ENCODE results near the gene RCOR3.
"Not testable (repeated sequence)": the region's sequence is repeated elsewhere in the genome, so short reads cannot be mapped to it uniquely, and the experiment has no call there.

Gene RCOR3

GRCh38 chr1:211258756-211259637 is at the start of gene RCOR3:
Gene RCOR3 (plus strand): TSS chr1:211259366. CDS start chr1:211259561, 195 bp downstream.
- peak; percentile 92 to 96 for DNase-seq

DNA sequence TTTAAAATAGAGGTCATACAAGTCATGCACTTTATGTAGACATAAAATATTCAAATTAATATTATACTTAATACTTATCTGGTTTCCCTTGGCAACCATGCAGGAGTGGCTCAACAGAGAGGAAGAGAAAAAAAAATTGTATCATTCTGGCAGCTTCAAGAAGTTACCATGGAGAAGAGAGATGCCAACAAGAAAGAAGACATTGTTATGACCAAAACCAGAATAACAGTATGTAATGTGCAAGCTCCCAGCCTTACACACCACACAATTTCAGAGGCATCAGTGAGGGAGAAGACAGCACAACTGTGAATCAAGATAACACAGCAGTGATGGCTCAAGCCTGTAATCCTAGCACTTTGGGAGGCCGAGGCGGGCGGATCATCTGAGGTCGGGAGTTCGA is 49.1 kb upstream of the RCOR3 start:
- DNase-seq = no peak

DNA sequence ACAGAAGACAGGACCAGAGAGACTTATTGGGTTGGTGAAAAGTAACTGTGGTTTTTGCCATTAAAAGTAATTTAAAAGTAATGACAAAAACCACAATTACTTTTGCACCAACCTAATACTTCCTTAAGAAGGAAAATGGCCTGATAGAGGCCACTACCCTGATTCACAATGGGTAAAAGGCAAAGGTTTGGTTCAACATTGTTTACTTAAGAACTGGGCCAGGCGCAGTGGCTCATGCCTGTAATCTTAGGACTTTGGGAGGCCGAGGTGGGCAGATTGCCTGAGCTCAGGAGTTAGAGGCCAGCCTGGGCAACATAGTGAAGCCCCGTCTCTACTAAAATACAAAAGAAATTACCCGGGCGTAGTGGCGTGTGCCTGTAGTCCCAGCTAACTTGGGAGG is 48.2 kb upstream of the RCOR3 start:
- DNase-seq = no peak

DNA sequence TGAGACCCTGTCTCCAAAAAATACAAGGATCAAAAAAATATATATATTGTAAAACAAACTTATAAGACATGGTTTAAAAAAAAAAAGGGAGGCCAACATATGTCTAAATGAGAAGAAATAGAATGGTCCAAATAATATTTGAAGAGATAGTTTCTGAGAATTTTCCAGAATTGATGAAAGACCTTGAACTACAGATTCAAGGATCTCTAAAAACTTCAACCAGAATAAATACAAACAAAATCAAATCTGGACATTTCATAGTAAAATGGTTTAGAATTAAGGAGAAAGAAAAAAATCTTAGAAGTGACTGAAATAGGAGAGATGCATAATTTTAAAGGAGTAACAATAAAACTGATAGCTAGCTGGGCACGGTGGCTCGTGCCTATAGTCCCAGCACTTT is 45.5 kb upstream of the RCOR3 start:
- DNase-seq = no peak

DNA sequence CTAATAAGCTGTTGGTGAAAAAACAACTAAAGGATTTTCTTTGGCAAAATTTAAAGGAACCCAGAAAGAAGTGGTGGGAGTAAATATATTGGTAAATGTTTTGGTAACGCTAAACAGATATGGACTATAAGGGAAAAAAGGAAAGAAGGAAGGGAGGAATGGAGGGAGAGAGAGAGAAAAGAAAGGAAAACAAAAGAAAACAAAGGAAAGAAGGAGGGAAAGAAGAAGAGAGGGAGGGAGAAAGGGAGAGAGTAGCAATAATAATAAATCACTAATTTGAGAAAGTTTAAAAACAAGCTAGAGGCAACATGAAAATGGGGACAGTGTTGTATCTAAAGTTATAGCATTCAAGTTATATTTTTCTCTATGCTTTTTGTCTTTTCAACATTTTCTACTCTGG is 43.6 kb upstream of the RCOR3 start:
- DNase-seq = no peak

DNA sequence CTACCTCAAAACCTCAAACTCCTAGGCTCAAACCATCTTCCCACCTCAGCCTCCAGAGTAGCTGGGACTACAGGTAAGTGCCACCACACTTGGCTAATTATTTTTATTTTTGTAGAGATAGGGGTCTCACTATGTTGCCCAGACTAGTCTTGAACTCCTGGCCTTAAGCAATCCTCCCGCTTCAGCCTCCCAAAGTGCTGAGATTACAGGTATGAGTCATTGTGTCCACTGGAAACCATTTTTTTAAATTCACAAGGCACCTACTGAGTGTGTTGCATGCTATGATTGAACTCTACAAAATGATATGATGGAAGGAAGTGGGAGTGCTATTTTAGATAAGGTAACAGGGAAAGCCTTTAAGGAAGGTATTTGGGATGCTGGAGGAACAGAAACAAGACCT is 41.8 kb upstream of the RCOR3 start:
- DNase-seq = no peak

GRCh38 chr1:211222469-211223234 is 36.5 kb upstream of the RCOR3 start:
- not testable (repeated sequence) for DNase-seq

DNA sequence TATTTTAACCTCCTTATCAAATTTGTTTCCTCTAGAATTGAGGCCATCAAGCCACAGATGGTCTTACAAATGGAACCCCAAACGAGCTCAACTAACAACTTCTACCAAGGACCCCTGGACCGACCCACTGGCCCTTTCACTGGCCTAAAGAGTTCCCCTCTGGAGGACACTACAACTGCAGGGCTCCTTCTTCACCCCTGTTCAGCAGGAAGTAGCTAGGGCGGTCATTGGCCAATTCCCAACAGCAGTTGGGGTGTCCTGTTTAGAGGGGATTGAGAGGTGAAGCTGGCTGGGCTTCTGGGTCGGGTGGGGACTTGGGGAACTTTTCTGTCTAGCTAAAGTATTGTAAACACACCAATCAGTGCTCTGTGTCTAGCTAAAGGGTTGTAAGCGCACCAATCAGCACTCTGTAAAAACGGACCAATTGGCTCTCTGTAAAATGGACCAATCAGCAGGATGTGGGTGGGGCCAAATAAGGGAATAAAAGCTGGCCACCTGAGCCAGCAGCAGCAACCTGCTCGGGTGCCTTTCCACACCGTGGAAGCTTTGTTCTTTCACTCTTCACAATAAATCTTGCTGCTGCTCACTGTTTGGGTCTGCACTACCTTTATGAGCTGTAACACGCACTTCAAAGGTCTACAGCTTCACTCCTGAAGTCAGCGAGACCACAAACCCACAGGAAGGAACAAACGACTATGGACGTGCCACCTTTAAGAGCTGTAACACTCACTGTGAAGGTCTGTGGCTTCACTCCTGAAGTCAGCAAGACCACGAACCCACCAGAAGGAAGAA is 30.4 kb upstream of the RCOR3 start:
- not testable (repeated sequence) for DNase-seq

GRCh38 chr1:211229365-211229759 is 29.8 kb upstream of the RCOR3 start:
- DNase-seq = no peak

GRCh38 chr1:211231873-211232272 is 27.3 kb upstream of the RCOR3 start:
- no peak for DNase-seq

DNA sequence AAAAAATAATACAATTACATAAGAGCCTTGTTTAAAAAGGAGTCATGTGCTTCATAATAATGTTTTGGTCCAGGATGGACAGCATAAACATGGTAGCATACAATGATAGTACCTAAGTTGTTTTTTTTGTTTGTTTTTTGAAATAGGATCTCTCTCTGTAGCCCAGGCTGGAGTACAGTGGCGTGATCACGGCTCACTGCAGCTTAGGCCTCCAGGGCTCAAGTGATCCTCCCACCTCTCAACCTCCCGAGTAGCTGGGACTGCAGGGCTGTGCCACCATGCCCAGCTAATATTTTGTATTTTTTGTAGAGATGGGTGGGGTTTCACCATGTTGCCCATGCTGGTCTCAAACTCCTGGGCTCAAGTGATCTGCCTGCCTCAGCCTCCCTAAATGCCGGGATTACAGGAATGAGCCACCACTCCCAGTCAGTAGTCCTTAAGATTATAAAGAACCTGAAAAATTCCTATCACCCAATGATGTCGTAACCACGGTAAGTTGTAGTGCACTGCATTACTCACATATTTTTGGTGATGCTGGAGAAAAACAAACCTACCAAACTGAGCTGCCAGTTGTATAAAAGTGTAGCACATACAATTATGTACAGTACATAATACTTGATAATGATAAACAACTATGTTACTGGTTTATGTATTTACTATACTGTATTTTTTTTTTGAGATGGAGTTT is 22.4 kb upstream of the RCOR3 start:
- DNase-seq = no peak

DNA sequence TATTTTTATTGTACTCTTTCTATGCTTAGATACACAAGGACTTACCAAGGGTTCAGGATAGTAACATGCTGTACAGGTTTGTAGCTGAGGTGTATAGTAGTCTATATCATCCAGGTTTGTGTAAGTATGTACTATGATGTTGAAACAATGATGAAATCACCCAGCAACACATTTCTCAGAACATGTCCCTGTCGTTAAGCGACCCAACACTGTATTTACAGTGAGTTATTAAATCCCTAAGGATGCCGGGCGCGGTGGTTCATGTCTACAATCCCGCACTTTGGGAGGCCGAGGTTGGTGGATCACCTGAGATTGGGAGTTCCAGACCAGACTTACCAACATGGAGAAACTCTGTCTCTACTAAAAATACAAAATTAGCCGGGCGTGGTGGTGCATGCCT is 21.6 kb upstream of the RCOR3 start:
- no peak for DNase-seq

GRCh38 chr1:211240567-211240966 is 18.6 kb upstream of the RCOR3 start:
- not testable (repeated sequence) for DNase-seq

- no peak for DNase-seq
Observed at GRCh38 chr1:211241071-211241470, 18.1 kb upstream of the RCOR3 start.

GRCh38 chr1:211243639-211244038 is 15.5 kb upstream of the RCOR3 start:
- not testable (repeated sequence) for DNase-seq

DNA sequence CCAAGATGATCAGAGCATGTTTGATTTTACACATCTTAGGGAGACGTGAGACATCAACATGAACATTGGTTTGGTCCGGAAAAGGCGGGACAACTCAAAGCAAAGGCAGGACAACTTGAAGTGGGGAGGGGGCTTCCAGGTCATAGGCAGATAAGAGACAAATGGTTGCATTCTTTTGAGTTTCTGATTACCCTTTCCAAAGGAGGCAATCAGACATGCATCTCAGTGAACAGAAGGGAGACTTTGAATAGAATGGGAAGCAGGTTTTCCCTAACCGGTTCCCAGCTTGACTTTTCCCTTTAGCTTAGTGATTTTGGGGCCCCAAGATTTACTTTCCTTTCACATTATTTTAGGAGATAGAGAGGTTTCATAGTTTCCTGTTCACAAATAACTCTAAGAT is 12.6 kb upstream of the RCOR3 start:
- DNase-seq = not testable (repeated sequence)

- no peak for DNase-seq
Observed at GRCh38 chr1:211247921-211248320, 11.2 kb upstream of the RCOR3 start.

DNA sequence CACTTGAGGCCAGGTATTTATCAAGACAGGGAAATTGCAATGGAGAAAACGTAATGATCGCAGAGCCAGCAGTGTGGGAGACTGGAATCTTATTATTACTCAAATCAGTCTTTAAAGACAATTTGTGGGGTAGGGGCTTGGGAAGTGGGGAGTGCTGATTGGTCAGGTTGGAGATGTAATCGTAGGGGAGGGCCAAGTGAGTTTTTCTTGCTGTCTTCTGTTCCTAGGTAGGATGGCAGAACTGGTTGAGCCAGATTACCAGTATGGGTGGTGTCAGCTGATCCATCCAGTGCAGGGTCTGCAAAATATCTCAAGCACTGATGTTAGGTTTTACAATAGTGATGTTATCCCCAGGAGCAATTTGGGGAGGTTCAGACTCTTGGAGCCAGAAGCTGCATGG is 9.6 kb upstream of the RCOR3 start:
- not testable (repeated sequence) for DNase-seq

- DNase-seq = no peak
Observed at GRCh38 chr1:211257826-211258225, 1.3 kb upstream of the RCOR3 start.

DNA sequence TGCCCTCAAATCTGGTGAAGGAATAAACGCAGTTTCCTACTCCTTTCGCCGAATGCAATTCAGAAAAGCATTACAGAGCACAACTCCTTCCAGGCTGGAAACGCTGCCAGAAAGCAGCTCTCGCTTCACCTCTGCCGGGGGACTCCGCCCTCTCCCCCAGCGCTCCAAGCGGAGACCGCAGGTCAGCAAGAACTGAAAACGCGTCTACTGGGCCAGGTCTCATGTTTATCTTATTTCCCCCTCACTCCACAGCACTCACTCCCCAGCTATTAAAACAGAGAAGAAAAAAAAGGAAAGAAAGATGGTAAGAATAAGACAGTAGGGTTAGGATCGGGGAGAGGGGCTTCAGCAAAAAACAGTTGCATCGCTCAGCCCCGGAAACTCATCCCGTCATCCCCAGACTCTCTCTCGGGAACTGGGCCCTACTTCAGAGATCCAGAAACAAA is 833 bp upstream of the RCOR3 start:
- DNase-seq = peak; percentile 64 to 87

DNA sequence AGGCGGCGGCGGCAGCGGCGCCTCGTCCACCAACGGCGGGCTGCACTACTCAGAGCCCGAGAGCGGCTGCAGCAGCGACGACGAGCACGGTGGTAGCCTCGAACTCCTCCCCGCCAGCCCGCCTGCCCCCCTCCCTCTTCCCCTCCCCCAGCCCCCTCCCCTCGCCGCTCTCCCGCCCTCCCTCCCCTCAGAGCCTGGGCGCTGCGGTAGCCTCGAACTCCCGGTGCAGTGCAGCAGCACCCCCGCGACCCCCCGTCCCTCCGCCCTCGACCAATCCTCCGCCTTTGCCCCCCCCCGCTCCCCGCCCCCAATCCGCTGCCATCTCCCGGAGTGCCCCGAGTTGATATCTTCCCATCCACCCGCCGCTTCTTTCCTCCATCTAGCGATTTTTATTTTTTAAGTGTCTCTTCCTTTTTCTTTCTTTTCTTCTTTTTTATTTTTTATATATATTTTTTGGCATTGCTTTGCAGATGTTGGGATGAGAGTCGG is 516 bp downstream of the RCOR3 start:
- peak; percentile 52 to 85 for DNase-seq

Data from NCI-H446 (cell line).